Measurements from ENCODE around the gene VGLL1.

VGLL1 gene

DNA sequence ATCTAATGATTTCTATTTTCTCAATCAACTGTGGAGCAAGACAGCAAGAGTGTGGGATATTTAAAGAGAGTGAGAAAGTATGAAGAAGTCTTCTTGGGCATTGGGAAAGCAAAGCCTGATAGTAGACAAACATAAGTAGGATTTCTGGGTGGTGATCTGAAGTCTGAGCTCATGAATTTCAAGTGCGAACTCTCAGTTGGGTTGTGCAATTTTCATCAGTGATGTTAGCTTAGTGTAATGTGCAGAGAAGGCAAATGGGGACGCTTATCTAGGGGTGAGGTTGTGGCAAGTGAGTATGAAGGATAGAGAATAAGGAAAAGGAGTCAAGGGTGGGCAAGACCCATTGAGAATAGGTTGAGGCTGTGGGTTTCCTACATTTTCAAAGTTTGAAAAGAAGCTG, 23.7 kb downstream of the VGLL1 start:
- DNase-seq (ENCODE audit: low read depth): no peak

DNA sequence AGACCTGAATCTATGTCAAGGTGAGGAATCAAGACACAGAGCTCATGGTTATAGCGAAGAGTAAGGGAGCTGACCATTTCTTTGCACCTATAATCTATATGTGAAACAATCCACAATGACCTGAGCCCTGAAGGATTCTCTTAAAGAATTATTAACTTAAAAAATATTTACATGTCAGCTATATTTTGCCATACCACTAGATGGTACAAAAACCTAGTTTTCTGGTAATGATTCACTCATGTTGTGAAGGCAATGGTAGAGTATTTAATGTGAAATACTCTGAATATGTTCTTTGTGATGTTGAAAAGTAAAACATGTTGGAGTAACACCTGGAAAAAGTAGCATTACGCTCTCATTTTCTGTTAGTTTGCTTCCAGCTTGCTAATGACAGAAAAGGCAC, 40.0 kb downstream of the VGLL1 start:
- no peak for DNase-seq (ENCODE audit: low read depth)

DNA sequence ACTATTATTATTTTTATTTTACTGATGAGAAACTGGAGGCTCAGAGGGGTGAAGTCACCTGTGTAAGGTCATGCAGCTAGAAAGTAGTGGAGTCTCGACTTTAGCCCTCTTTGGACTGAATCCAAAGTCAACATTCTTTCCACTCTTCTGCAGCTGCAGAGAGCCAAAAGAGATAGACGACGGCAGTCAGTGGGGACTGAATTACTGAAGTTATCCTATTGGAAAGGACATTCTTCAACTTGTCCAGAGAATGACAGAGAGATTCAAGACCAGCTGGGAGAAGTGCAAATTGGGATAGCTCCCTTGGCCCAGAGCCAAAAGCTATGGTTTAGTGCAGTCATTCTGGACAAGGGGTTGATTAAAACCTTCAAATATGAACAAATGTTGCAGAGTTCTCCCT, 42.5 kb downstream of the VGLL1 start:
- no peak for DNase-seq (ENCODE audit: low read depth)

DNA sequence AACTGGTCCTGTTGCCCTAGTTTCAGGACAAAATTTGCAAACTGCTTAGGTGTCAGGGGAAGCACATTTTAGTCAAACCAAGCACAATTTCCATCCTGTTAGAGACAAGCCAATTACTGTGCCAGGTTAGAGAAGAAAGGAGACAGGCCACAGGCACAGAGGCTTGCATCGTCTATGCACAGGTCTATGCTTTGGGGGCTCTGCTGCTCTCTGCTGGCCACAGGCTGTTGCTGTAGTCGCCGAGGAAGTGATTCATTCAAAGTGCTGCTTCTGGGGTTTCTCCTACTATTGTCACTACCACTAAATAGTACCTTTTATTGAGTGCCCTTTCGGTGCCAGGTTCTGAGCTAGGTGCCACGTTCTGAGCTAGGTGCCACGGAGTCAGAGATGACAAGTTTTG, 45.5 kb downstream of the VGLL1 start:
- peak; percentile 43 for DNase-seq (ENCODE audit: low read depth)

DNA sequence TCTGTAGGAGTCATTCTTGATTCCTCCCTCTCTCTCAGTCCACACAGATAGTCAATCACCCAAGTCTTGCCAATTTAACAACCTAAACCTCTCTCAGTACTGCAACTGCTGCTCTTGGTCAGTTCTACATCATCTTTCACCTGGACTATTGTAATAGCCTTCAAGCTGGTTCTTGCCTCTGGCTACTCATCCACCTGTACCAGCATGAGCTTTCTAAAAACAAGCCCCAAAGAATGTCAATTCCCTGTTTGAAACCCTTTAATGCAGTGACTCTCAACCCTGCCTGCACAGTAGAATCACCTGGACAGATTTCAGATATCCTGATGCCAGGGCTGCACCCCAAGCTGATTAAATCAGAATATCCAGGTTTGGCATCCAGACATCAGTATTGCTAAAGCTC, 48.3 kb downstream of the VGLL1 start:
- DNase-seq (ENCODE audit: low read depth): no peak

DNA sequence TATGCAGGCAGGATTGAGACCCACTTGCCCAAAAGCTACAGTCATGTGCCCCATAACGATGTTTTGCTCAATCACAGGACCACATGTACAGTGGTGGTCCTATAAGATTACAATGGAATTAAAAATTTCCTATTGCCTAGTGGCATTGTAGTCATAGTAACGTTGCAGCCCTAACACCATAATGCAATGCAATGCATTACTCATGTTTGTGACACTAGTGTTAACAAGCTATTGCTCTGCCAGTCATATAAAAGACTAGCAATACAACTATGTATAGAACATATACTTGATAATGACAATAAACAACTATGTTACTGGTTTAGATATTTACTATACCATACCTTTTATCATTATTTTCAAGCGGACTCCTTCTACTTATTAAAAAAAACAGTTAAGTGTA, 50.6 kb downstream of the VGLL1 start:
- DNase-seq (ENCODE audit: low read depth): no peak

DNA sequence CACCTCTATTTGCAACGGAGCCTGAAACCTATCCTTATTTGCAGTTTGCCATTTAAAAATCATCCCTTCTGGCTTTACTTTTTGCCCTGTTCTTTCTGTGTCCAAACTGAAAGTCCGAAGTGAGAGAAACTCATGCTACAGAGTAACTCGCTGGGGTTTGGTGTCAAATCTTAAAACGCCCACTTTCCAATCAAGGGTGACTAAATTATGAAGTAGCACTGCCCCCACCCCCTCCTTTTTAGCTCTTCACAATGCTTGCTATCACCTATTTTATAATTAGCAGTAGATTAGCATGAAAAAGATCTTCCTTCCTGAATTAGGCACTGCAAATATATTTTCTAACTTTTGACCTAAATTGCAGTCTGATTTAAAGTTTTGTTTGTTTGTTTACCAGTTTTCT, 52.5 kb downstream of the VGLL1 start:
- no peak for DNase-seq (ENCODE audit: low read depth)

DNA sequence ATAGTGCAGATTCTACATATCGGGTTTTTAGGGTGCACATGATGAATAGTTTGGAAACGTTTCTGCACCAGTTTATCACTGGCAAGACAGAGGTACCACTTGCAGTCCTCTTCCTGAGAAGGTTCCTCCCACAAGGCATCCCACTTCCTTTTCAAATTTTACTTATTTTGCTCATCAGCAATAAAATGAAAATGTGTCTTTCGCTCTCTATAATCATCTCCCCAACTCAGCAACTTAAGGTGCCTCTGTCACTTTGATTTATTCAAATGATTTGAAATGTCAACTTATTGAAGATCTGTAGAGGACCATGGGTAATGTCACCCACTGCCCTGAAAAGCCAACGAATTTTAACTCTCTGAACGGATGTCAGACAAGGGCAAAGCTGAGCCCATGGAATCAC, 53.2 kb downstream of the VGLL1 start:
- no peak for DNase-seq (ENCODE audit: low read depth)

DNA sequence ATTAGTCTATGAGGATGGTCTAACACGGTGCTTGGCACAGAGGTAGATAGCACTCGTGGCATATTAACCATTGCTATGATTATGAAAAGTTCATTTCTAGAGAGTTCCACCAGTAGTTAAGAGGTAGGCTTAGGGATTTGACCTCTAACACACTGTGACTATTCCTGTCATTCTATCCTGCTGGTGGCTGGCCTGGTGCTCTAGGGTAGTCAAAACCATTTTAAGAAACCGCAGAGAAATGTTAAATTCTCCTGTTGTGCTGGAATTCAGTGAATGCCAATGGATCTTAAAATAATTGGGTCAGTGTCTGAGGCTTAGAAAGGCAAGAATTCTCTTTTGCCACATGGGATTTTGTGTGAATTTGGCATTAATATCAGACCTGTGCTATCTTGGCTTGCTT, 53.9 kb downstream of the VGLL1 start:
- no peak for DNase-seq (ENCODE audit: low read depth)

DNA sequence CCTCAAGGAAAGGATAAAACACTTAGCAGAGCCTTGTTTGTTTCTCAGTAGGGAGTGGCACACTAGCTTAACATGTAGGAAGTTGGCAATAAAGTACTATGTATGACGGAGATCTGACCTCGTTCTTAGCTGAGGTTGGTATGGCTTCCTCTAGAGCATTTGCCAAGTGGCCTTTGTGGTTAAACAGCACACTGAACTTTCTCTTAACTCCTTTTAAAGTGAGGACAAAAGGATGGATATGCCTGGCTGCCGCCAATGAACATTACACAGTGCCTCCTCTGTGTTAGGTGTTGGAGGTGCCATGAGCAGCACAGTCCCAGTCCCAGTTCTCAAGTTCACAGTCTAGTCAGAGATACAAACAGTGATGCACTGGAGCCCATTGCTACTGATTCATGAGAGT, 54.4 kb downstream of the VGLL1 start:
- peak; percentile 3 for DNase-seq (ENCODE audit: low read depth)

DNA sequence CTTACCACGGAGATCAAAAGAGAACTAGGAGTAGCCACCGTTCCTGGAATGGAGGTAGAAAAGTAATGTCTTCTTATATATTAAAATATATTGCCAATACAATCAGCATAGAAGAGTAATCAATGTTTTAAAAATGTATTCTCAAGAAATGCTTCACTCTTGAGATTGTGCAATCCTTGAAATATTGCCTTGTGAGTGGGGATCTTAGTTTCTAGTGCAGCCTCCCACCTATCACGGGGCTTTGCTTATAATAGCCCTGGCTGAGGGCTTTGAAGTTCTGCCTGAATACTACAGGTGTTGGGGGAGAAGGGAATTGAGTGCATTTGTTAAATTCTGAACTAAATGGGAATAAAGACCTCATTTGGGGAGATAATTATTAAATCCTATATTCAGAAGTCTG, 55.5 kb downstream of the VGLL1 start:
- DNase-seq (ENCODE audit: low read depth): no peak

DNA sequence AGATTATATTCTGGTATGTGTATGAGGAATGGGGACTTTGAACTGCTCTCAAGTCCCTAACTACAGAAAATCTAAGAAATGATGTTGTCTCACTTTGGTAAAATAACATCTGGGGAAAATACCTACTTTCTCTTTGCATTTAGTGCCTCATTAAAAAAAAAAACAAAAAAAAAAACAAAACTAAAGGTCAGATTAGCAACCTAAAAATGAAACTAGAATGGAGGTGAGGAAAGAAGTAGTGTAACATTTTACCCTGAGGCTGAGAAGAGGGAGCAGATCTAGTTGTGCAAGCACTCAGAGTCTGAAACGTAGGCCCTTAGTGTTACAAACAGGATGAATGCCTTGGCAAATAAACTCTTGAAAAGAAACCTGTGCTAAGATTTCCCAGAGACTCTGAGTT, 56.0 kb downstream of the VGLL1 start:
- DNase-seq (ENCODE audit: low read depth): no peak

DNA sequence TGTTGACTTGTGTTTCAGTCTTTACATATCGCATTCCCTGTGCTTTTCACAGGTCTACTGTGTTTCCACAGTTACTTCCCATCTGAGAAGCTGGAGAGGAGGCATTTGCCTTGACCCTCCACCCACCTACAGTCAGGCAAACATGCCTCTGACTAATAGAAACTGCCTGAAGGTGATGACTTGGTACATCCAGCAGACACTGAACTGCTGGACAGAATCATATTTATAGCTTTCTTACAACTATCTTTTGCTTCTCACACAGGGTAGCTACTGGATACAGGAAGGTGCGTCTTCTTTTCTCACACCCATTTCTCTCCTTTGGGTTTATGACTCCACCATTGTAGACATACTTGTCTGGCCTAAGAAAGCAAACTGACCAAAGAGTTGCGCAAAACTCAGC, 58.0 kb downstream of the VGLL1 start:
- no peak for DNase-seq (ENCODE audit: low read depth)

DNA sequence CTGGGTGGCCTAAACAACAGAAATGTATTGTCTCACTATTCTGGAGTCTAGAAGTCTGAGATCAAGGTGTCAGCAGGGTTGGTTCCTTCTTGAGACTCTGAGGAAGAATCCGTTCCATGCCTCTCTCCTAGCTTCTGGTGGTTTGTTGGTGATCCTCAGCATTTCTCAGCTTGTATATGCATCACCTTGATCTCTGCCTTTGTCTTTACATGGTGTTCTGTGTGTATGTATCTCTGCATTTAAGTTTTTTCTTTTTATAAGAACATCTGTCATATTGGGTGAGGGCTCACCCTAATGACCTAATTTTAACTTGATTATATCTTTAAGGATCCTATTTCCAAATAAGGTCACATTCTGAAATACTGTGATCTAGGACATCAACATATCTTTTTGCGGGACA, 65.3 kb downstream of the VGLL1 start:
- DNase-seq (ENCODE audit: low read depth): no peak

DNA sequence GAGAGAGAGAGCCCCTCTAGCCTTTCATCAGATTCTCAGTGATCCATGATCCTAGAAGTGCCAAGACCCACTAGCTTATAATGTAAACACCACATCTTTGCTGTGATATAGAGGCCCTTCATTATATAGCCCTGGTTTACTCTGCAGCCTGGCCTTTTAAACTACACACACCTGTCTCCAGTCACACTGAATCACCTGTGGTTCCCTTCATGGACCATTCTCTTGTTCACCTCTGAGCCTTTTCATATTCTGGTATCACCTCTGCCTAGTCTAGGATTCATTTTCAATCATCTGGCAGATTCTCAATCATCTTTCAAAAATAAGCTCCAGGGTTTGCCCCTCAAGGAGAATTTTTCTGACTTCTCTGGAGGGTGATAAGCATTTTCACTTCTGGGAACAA, 65.9 kb downstream of the VGLL1 start:
- no peak for DNase-seq (ENCODE audit: low read depth)

DNA sequence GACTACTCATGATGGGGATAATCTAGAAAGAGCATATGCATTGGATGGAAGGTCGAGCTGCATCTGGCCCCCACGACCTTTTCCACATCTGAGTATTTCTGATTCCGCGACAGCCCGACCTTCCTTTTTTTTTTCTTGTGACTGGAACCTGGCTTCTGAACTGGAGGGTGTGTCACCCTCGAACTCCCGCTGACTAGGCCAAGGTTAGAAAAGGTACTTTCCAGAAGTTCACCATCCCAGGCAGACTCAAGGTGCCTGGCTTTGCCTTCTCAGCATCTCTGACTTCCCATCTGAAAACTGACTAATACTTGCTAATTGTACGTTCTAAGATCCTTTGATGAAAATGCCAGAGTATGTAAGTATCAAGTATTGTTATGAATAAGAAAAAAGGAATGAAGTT, 66.6 kb downstream of the VGLL1 start:
- no peak for DNase-seq (ENCODE audit: low read depth)

DNA sequence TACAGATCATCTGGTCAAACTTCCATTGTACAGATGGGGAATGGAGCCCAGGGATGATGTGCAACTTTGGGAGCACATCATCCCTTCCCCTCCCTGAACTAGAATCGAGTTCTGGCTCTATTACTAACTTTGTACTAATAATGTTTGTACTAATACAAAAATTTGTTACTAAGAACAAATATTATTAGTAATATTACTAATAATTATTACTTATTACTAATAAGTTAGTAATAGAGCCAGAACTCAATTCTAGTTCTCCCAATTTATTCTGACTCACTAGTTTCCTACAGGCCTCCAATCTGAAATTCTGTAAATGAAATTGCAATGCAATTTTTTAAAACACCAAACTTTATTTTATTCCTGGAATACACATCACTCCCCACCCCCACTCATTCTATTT, 68.0 kb downstream of the VGLL1 start:
- DNase-seq (ENCODE audit: low read depth): no peak
